K562 (cell line): Measurements from ENCODE around the gene CACNA1C. TPM values are rescaled to one million over a fixed set of nuclear protein-coding genes. Genes with fewer than 3 reads are reported as not detected.

Experiments
- ATAC-seq: fragments of 200-7000 bp; cut with Tn5 transposase; 3 replicates; pipeline ENCODE4 v1.9.1; 2020; ENCODE audit warnings: moderate library complexity
- BruUV-seq: library from RNA; stranded (reverse); fragments of 400-500 nt; replicated peaks from 2 replicates; lab custom pipeline; 2021; lab: Mats Ljungman, UMichigan
- CTCF ChIA-PET: fragments of 300-600 bp; formaldehyde crosslinking; extraction: SDS; loops from one replicate; lab custom pipeline; 2021; ENCODE audit warnings: low intra/inter-chr PET ratio; lab: Yijun Ruan, JAX
- POLR2A ChIA-PET: fragments of 300-600, 350-650 bp; sonication (Branson Sonifier 250); formaldehyde crosslinking; extraction: SDS; loops from one replicate; lab custom pipeline; 2021; ENCODE audit warnings: antibody characterized with exemption, inconsistent platforms; lab: Yijun Ruan, JAX
- DNase-seq, 4 experiments: peaks; one replicate each; pipeline versions ENCODE4 v3.0.0 to v3.0.0-alpha.2; 2011 to 2018; ENCODE audit warnings: low spot score in 3 of 4, mixed read lengths in 3 of 4; ENCODE audit errors: extremely low read depth in 1 of 4
- FAIRE-seq: peaks from 2 replicates; lab custom pipeline; 2011; peaks lifted over from hg19 to GRCh38; lab: Jason Lieb, UNC
- H2AFZ ChIP-seq: 2 replicates; pipeline ENCODE4 v1.6.0; 2011; ENCODE audit warnings: low read depth, low read length, control low read depth, inconsistent platforms
- H3K27ac ChIP-seq: fragments of 200-600 bp; 3 replicates; pipeline ENCODE4 v1.8.0; 2011; ENCODE audit warnings: low read depth, mild to moderate bottlenecking, control low read depth, inconsistent platforms, low read length, moderate library complexity, mixed read lengths; ENCODE audit errors: extremely low read depth
- H3K27me3 ChIP-seq, 2 experiments: fragments of 300-600 bp in 1 of 2; 2 replicates in 1 of 2; 3 replicates in 1 of 2; pipeline versions ENCODE4 v1.6.0 to v1.8.0; 2011; ENCODE audit warnings: inconsistent platforms in 2 of 2, low read length in 2 of 2, mild to moderate bottlenecking in 1 of 2, mixed read lengths in 1 of 2, moderate library complexity in 1 of 2; ENCODE audit not compliant: control insufficient read depth in 2 of 2, insufficient read depth in 2 of 2
- H3K36me3 ChIP-seq: fragments of 300-600 bp; 3 replicates; pipeline ENCODE4 v1.8.0; 2011; ENCODE audit warnings: mild to moderate bottlenecking, low read length, inconsistent platforms; ENCODE audit not compliant: control insufficient read depth, insufficient read depth
- H3K4me1 ChIP-seq, 2 experiments: fragments of 200-600 bp in 1 of 2; replicated peaks in 1 of 2; 2 replicates in 1 of 2; 3 replicates in 1 of 2; pipeline versions ENCODE4 v1.5.1 to v1.8.0; 2011; ENCODE audit warnings: inconsistent platforms in 2 of 2, low read length in 2 of 2, mild to moderate bottlenecking in 1 of 2, mixed read lengths in 1 of 2, moderate library complexity in 1 of 2; ENCODE audit not compliant: control insufficient read depth in 2 of 2, insufficient read depth in 2 of 2
- H3K4me2 ChIP-seq: 2 replicates; pipeline ENCODE4 v1.6.1; 2011; ENCODE audit warnings: low read length, control low read depth, inconsistent platforms, mixed read lengths; ENCODE audit not compliant: insufficient read depth
- H3K4me3 ChIP-seq: fragments of 200-600 bp; sonication (generic), shearing (Covaris generic); 2 replicates; pipeline ENCODE4 v1.5.1; 2016; ENCODE audit warnings: control low read depth, inconsistent platforms
- H3K79me2 ChIP-seq: fragments of 200-600 bp; 3 replicates; pipeline ENCODE4 v1.8.0; 2011; ENCODE audit warnings: low read length, inconsistent platforms; ENCODE audit not compliant: control insufficient read depth, insufficient read depth
- H3K9ac ChIP-seq, 2 experiments: 2 replicates each; pipeline versions ENCODE4 v1.6.0 to v1.6.1; 2011; ENCODE audit warnings: low read depth in 2 of 2, low read length in 2 of 2, control low read depth in 1 of 2, inconsistent platforms in 1 of 2, mild to moderate bottlenecking in 1 of 2, mixed read lengths in 1 of 2; ENCODE audit not compliant: insufficient read depth in 1 of 2
- H3K9me1 ChIP-seq: one replicate; pipeline ENCODE4 v1.6.0; 2011; ENCODE audit warnings: inconsistent platforms, mild to moderate bottlenecking, low read length, moderate library complexity; ENCODE audit not compliant: control insufficient read depth, insufficient read depth
- H3K9me3 ChIP-seq: replicated peaks from 2 replicates; pipeline ENCODE4 v1.5.1; 2011; ENCODE audit warnings: low read depth, low read length, inconsistent platforms; ENCODE audit not compliant: control insufficient read depth, insufficient read depth
- H4K20me1 ChIP-seq: replicated peaks from 2 replicates; pipeline ENCODE4 v1.6.1; 2011; ENCODE audit warnings: low read length, inconsistent platforms, mixed read lengths; ENCODE audit not compliant: control insufficient read depth, insufficient read depth
- BRF1 ChIP-seq: IDR thresholded peaks from 3 replicates; pipeline ENCODE4 v1.6.1; 2011; ENCODE audit warnings: borderline replicate concordance, mild to moderate bottlenecking; ENCODE audit not compliant: insufficient read length; ENCODE audit errors: extremely low read depth
- CHD1 ChIP-seq: fragments of 200-600 bp; sonication (generic); IDR thresholded peaks from one replicate; pipeline ENCODE4 v1.6.1; 2012; ENCODE audit warnings: mild to moderate bottlenecking, moderate library complexity, low read length, inconsistent platforms
- IFI16 ChIP-seq: fragments of 250-450 bp; sonication (Bioruptor Pico); IDR thresholded peaks from 2 replicates; pipeline ENCODE4 v2.1.2; 2022; ENCODE audit warnings: mild to moderate bottlenecking, inconsistent platforms
- IRF9 ChIP-seq: fragments of 450-650 bp; IDR thresholded peaks from 2 replicates; pipeline ENCODE4 v1.6.1; 2016; ENCODE audit warnings: missing biosample characterization, missing genetic modification characterization
- PTTG1 ChIP-seq: fragments of 450-650 bp; IDR thresholded peaks from 2 replicates; pipeline ENCODE4 v1.6.1; 2016; ENCODE audit warnings: low read depth, mild to moderate bottlenecking, missing genetic modification characterization, missing compliant biosample characterization
- RNF219 ChIP-seq: fragments of 250-450 bp; sonication (Bioruptor Pico); IDR thresholded peaks from 2 replicates; pipeline ENCODE4 v1.5.0; 2022; ENCODE audit warnings: mild to moderate bottlenecking
- SIRT6 ChIP-seq: IDR thresholded peaks from one replicate; pipeline ENCODE4 v1.6.1; 2012; ENCODE audit warnings: low read depth, mild to moderate bottlenecking, control low read depth, inconsistent platforms, low read length, moderate library complexity
- SMARCA4 ChIP-seq: fragments of 450-650 bp; IDR thresholded peaks from 2 replicates; pipeline ENCODE4 v1.6.1; 2016
- U2AF2 ChIP-seq: fragments of 200-400 bp; formaldehyde crosslinking; optimal IDR thresholded peaks from 2 replicates; pipeline ENCODE3; 2017; ENCODE audit warnings: low read depth, mild to moderate bottlenecking, low read length
- XRCC3 ChIP-seq: fragments of 450-650 bp; IDR thresholded peaks from 2 replicates; pipeline ENCODE4 v1.6.1; 2017; ENCODE audit warnings: mild to moderate bottlenecking, moderate library complexity
- ZNF280A ChIP-seq: fragments of 450-650 bp; IDR thresholded peaks from 2 replicates; pipeline ENCODE4 v1.6.1; 2018; ENCODE audit warnings: mild to moderate bottlenecking, low read depth; ENCODE audit not compliant: partially characterized antibody
- ZNF316 ChIP-seq: fragments of 450-650 bp; IDR thresholded peaks from 2 replicates; pipeline ENCODE4 v1.6.1; 2016
- ZNF561 ChIP-seq: fragments of 450-650 bp; formaldehyde crosslinking; conservative IDR thresholded peaks from 2 replicates; pipeline ENCODE4 v1.4.0; 2020; ENCODE audit warnings: mild to moderate bottlenecking, moderate library complexity
- ZNF740 ChIP-seq, 3 experiments: fragments of 200-800 bp in 1 of 3; sonication (Bioruptor generic) in 1 of 3; sonication (generic) in 1 of 3; formaldehyde crosslinking in 1 of 3; IDR thresholded peaks; 2 replicates each; pipeline versions ENCODE4 v1.6.1 to v1.8.0; 2016 to 2022; ENCODE audit warnings: mild to moderate bottlenecking in 2 of 3, missing compliant biosample characterization in 2 of 3, missing genetic modification characterization in 2 of 3, missing genetic modification reagents in 1 of 3
- WGBS: fragments of 100-300 bp; shearing (Covaris generic); methylation state at CpG from one replicate; pipeline ENCODE4 v1.1.6; 2016; ENCODE audit warnings: low coverage, mixed read lengths; ENCODE audit not compliant: insufficient coverage; ENCODE audit errors: missing lambda C conversion rate; 5-methylcytosine and 5-hydroxymethylcytosine counted together
- in situ Hi-C: fragments of 300-500 bp; cut with MboI; formaldehyde crosslinking; loops from 4 replicates; pipeline ENCODE4 v1.15.0; 2018; ENCODE audit warnings: inconsistent platforms, mixed read lengths
- intact Hi-C: fragments of 100-400 bp; cut with micrococcal nuclease; formaldehyde crosslinking; loops from 2 replicates; pipeline ENCODE4 v1.14.2; 2022
- polyA plus RNA-seq, 8 experiments: library from polyadenylated mRNA; depleted of rRNA in 4 of 8; stranded (reverse) in 5 of 8; unstranded in 3 of 8; fragments of >200 nt; fragmentation: Nextera tagmentation in 2 of 8; fragmentation: Illumina TruSeq in 1 of 8; extraction: Ambion mirVana in 2 of 8; extraction: Trizol in 1 of 8; gene quantifications; 2 replicates each; pipeline versions ENCODE4 v1.2.1 to v1.2.3, GENCODE V29; 2011 to 2014; ENCODE audit warnings: inconsistent platforms in 1 of 8, missing spikeins in 1 of 8
- total RNA-seq, 7 experiments: library from RNA; depleted of rRNA in 6 of 7; stranded (reverse); fragments of >200 nt in 6 of 7; fragmentation: Illumina TruSeq in 2 of 7; extraction: Trizol in 2 of 7; gene quantifications; 2 replicates each; pipeline versions ENCODE4 v1.2.1 to v1.2.3, GENCODE V29; 2011 to 2021; ENCODE audit warnings: low replicate concordance in 1 of 7

The CACNA1C gene
- total and polyA plus RNA-seq, 9 of the 15 experiments (the other 6 are each of a cell fraction or from before 2014, with no cell fraction given), result not detected

- no peak for TF ChIP-seq IRF9
- no peak for TF ChIP-seq SMARCA4
- no peak for TF ChIP-seq BRF1
- TF ChIP-seq CHD1, result no peak
These were observed 398.7 kb downstream of the CACNA1C start (continued) for GRCh38 chr12:2451497-2451896.

DNA sequence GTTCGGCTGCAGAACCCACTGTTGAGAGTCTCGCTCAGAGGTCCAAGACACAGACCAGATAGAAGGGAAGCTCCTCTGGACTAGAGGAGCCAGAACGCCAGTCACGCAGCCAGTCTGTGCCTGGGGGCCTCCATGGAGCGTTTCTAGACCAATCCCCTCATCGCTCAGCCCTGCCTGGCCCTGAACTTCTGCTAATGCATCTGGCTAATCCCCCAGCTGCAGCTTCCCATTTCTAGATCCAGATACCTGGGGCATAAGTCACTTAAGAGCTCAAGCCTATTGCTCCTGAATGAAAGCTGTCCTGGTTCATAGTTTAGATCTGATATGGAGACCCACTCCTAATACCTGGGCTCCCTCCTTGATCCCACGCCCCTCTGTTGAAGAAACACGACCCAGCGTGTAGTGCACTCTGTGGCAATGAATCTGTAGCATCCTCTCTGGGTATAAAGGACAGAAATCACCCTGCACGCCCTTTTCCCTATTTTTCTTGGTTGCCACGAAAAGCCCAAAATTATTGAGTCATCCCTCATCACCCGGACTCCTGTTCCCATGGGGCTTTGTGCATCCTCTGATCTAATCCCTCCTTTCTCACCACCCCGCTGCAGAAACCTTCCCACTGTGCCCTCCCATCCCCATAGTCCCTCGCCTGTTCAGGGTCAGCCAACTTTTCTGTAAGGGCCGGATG, 400.4 kb downstream of the CACNA1C start:
- ChIA-PET POLR2A (no interaction called here), CTCF (no interaction called here)
- no peak overlapping the region for H2AFZ ChIP-seq
- in situ Hi-C loops, result no loop called here
- no peaks in the 10 kb centered on the region for H3K36me3 ChIP-seq
- no peaks in the 10 kb centered on the region for H3K4me1 ChIP-seq
- no peaks in the 10 kb centered on the region for H3K79me2 ChIP-seq
- DNase-seq (no peak), ATAC-seq (no peak), FAIRE-seq (no peak)
- H3K27ac ChIP-seq, result no peak overlapping the region
- H3K4me2 ChIP-seq, result no peak overlapping the region
- WGBS, result 0% methylated on average over 10 of the region's 15 CpGs
- H4K20me1 ChIP-seq, result no peaks in the 10 kb centered on the region
- H3K4me3 ChIP-seq, result no peak overlapping the region
- H3K9ac ChIP-seq, result no peak overlapping the region
- intact Hi-C loops, result no loop called here
- H3K9me1 ChIP-seq, result no peaks in the 10 kb centered on the region
- H3K27me3 ChIP-seq, result peaks cover 0 to 31% of the 10 kb centered on the region in 2 experiments; a peak in 1 of 5 replicates
- H3K9me3 ChIP-seq, result no peaks in the 10 kb centered on the region
- no TSS peak for BruUV-seq
- no peak for TF ChIP-seq U2AF2
- no peak for TF ChIP-seq SIRT6
- TF ChIP-seq ZNF316, result no peak
- no peak for TF ChIP-seq ZNF280A
- no peak for TF ChIP-seq RNF219 (CRISPR knock-in tag)
- no peak for TF ChIP-seq ZNF561
- no peak for TF ChIP-seq IFI16 (CRISPR knock-in tag)
- TF ChIP-seq XRCC3, result no peak
- TF ChIP-seq ZNF740 (CRISPR knock-in tag; IDR thresholded peaks at IDR 0.05), result no peak
- TF ChIP-seq ZNF740 (tag; IDR thresholded peaks at IDR 0.05), result no peak
- TF ChIP-seq PTTG1 (tag), result no peak
